GM23338 (cell line): Measurements from ENCODE around the gene RAPGEF5. TPM values are rescaled to one million over a fixed set of nuclear protein-coding genes. Genes with fewer than 3 reads are reported as not detected.
"Not testable (repeated sequence)": the region's sequence is repeated elsewhere in the genome, so short reads cannot be mapped to it uniquely, and the experiment has no call there.

Source experiments
- ATAC-seq: fragments of 200-7000 bp; cut with Tn5 transposase; 3 replicates; pipeline ENCODE4 v1.9.1; 2020
- DNase-seq: peaks from one replicate; pipeline ENCODE4 v3.0.0-alpha.2; 2015; ENCODE audit warnings: low spot score
- H2AFZ ChIP-seq: fragments of 200-600 bp; sonication (generic); 2 replicates; pipeline ENCODE4 v1.8.0; 2016; ENCODE audit warnings: antibody characterized with exemption, mild to moderate bottlenecking, moderate library complexity
- H3F3A ChIP-seq: fragments of 200-600 bp; sonication (generic); replicated peaks from 2 replicates; pipeline ENCODE4 v1.8.0; 2017; ENCODE audit warnings: antibody characterized with exemption, mixed run types, low read depth
- H3K27ac ChIP-seq: fragments of 200-600 bp; sonication (generic); 2 replicates; pipeline ENCODE4 v1.6.1; 2016; ENCODE audit warnings: low read depth
- H3K27me3 ChIP-seq: fragments of 200-600 bp; sonication (generic); 2 replicates; pipeline ENCODE4 v1.8.0; 2016; ENCODE audit warnings: mild to moderate bottlenecking, mixed run types, moderate library complexity; ENCODE audit not compliant: insufficient read depth
- H3K36me3 ChIP-seq: fragments of 200-600 bp; sonication (generic); 2 replicates; pipeline ENCODE4 v1.8.0; 2016; ENCODE audit warnings: mild to moderate bottlenecking; ENCODE audit not compliant: insufficient read depth
- H3K4me1 ChIP-seq: fragments of 200-600 bp; sonication (generic); 2 replicates; pipeline ENCODE4 v1.8.0; 2016; ENCODE audit warnings: mild to moderate bottlenecking, moderate library complexity; ENCODE audit not compliant: insufficient read depth
- H3K4me2 ChIP-seq: fragments of 200-600 bp; sonication (generic); 2 replicates; pipeline ENCODE4 v1.7.1; 2017; ENCODE audit warnings: mixed run types
- H3K4me3 ChIP-seq: fragments of 200-600 bp; sonication (generic); 2 replicates; pipeline ENCODE4 v1.6.1; 2016; ENCODE audit warnings: mixed run types
- H3K79me2 ChIP-seq: fragments of 200-600 bp; sonication (generic); replicated peaks from 2 replicates; pipeline ENCODE4 v1.8.0; 2017; ENCODE audit warnings: mild to moderate bottlenecking; ENCODE audit not compliant: insufficient read depth
- H3K9me2 ChIP-seq: fragments of 200-600 bp; sonication (generic); 2 replicates; pipeline ENCODE4 v1.8.0; 2017; ENCODE audit not compliant: insufficient read depth
- H4K20me1 ChIP-seq: fragments of 200-600 bp; sonication (generic); replicated peaks from 2 replicates; pipeline ENCODE4 v1.8.0; 2017; ENCODE audit warnings: mild to moderate bottlenecking; ENCODE audit not compliant: insufficient read depth
- H3K27ac Mint-ChIP-seq: 2 replicates; pipeline ENCODE4 v1.8.0; 2020; ENCODE audit warnings: inconsistent platforms, mild to moderate bottlenecking, moderate library complexity, mixed read lengths
- H3K27me3 Mint-ChIP-seq: 3 replicates; pipeline ENCODE4 v1.8.0; 2022; ENCODE audit warnings: low read depth, mild to moderate bottlenecking, moderate library complexity, mixed read lengths, inconsistent platforms; ENCODE audit not compliant: insufficient read depth, poor library complexity
- H3K36me3 Mint-ChIP-seq: 3 replicates; pipeline ENCODE4 v1.8.0; 2021; ENCODE audit warnings: low read depth, mild to moderate bottlenecking, inconsistent platforms, moderate library complexity, mixed read lengths
- H3K4me1 Mint-ChIP-seq: 3 replicates; pipeline ENCODE4 v1.8.0; 2020; ENCODE audit warnings: mild to moderate bottlenecking, inconsistent platforms, mixed read lengths
- H3K4me3 Mint-ChIP-seq: 3 replicates; pipeline ENCODE4 v1.8.0; 2021; ENCODE audit warnings: moderate library complexity, mild to moderate bottlenecking, inconsistent platforms, mixed read lengths
- H3K9me3 Mint-ChIP-seq: 3 replicates; pipeline ENCODE4 v1.8.0; 2020; ENCODE audit warnings: moderate library complexity, mild to moderate bottlenecking, inconsistent platforms, mixed read lengths
- CREB1 ChIP-seq: fragments of 250-450 bp; sonication (Bioruptor Pico); IDR thresholded peaks from 2 replicates; pipeline ENCODE4 v1.5.0; 2020; ENCODE audit warnings: low read depth, mild to moderate bottlenecking, moderate library complexity
- CTCF ChIP-seq, 2 experiments: fragments of 200-600 bp in 1 of 2; sonication (generic) in 1 of 2; conservative IDR thresholded peaks; 2 replicates each; pipeline versions ENCODE4 v1.5.1 to v1.6.1; 2016 to 2017; ENCODE audit warnings: antibody characterized with exemption in 2 of 2, low read depth in 2 of 2, mild to moderate bottlenecking in 2 of 2, moderate library complexity in 1 of 2
- ETS1 ChIP-seq: IDR thresholded peaks from 2 replicates; pipeline ENCODE4 v1.6.1; 2016; ENCODE audit warnings: antibody characterized with exemption
- NANOG ChIP-seq: IDR thresholded peaks from 2 replicates; pipeline ENCODE4 v1.6.1; 2016; ENCODE audit warnings: antibody characterized with exemption, borderline replicate concordance
- POLR2AphosphoS5 ChIP-seq: IDR thresholded peaks from 2 replicates; pipeline ENCODE4 v1.6.1; 2016; ENCODE audit warnings: antibody characterized with exemption, low read depth
- REST ChIP-seq: IDR thresholded peaks from one replicate; pipeline ENCODE4 v1.6.1; 2018; ENCODE audit warnings: antibody characterized with exemption; ENCODE audit not compliant: unreplicated experiment
- STAT1 ChIP-seq: IDR thresholded peaks from one replicate; pipeline ENCODE4 v1.6.1; 2016; ENCODE audit warnings: antibody characterized with exemption; ENCODE audit not compliant: unreplicated experiment
- ZNF114 ChIP-seq: fragments of 250-450 bp; sonication (Bioruptor Pico); IDR thresholded peaks from 2 replicates; pipeline ENCODE4 v1.5.0; 2020; ENCODE audit warnings: mild to moderate bottlenecking, moderate library complexity
- ZNF462 ChIP-seq: fragments of 250-450 bp; sonication (Bioruptor Pico); IDR thresholded peaks from 2 replicates; pipeline ENCODE4 v1.5.0; 2020; ENCODE audit warnings: mild to moderate bottlenecking, moderate library complexity
- polyA plus RNA-seq: library from polyadenylated mRNA; unstranded; fragments of >200 nt; fragmentation: Nextera tagmentation; extraction: Ambion mirVana; gene quantifications from 2 replicates; pipeline ENCODE4 v1.2.1, GENCODE V29; 2016
- total RNA-seq: library from RNA; depleted of rRNA; stranded (reverse); fragments of >200 nt; shearing (Covaris generic); gene quantifications from 2 replicates; pipeline ENCODE4 v1.2.3, GENCODE V29; 2014

RAPGEF5 gene
- total and polyA plus RNA-seq, 2 experiments from 2014 or later = 6.3 to 13.1 TPM

GRCh38 chr7:22090958-22091525 is 265.9 kb downstream of the RAPGEF5 start:
- peaks cover 12% of the 10 kb centered on the region for H3K27me3 Mint-ChIP-seq
- not testable (repeated sequence) for DNase-seq, H3K36me3 Mint-ChIP-seq, H3K27ac Mint-ChIP-seq, H3K4me2 ChIP-seq, H3K27me3 ChIP-seq, H2AFZ ChIP-seq, H3F3A ChIP-seq, ATAC-seq, H3K27ac ChIP-seq, H3K79me2 ChIP-seq, H3K4me1 Mint-ChIP-seq, H4K20me1 ChIP-seq, H3K4me1 ChIP-seq, H3K9me2 ChIP-seq, H3K4me3 Mint-ChIP-seq, H3K4me3 ChIP-seq, H3K36me3 ChIP-seq
- peaks cover 31% of the 10 kb centered on the region for H3K9me3 Mint-ChIP-seq

- no peak overlapping the region for H3K27ac Mint-ChIP-seq
- H3K4me3 Mint-ChIP-seq = no peak overlapping the region
- peaks cover 35% of the 10 kb centered on the region for H3K9me3 Mint-ChIP-seq
- TF ChIP-seq ZNF114 (CRISPR knock-in tag) = no peak
- TF ChIP-seq ZNF462 (CRISPR knock-in tag) = no peak
- TF ChIP-seq STAT1 = no peak
- TF ChIP-seq NANOG = no peak
- no peak for TF ChIP-seq REST
- no peak for TF ChIP-seq CREB1 (CRISPR knock-in tag)
- TF ChIP-seq CTCF (conservative IDR thresholded peaks at IDR 0.05; ENCODE audit: low read depth in 2 of 2) = no peak
- no peak for TF ChIP-seq POLR2AphosphoS5
- no peak for TF ChIP-seq ETS1
These were observed 266.4 kb downstream of the RAPGEF5 start for GRCh38 chr7:22090512-22090911.

More at GRCh38 chr7:22090512-22090911, 266.4 kb downstream of the RAPGEF5 start:
- DNase-seq = no peak
- Histone ChIP-seq H3F3A (no peaks in the 10 kb centered on the region), H3K9me2 (peaks cover 2% of the 10 kb centered on the region), H3K79me2 (no peaks in the 10 kb centered on the region), H3K36me3 (no peaks in the 10 kb centered on the region; the same call in 1 of the 2 replicates), H3K27me3 (no peaks in the 10 kb centered on the region), H3K27ac (no peak overlapping the region), H3K4me3 (no peak overlapping the region), H3K4me2 (no peak overlapping the region), H2AFZ (no peak overlapping the region), H3K4me1 (no peaks in the 10 kb centered on the region), H4K20me1 (no peaks in the 10 kb centered on the region)
- no peaks in the 10 kb centered on the region; the same call in 2 of the 3 replicates for H3K4me1 Mint-ChIP-seq
- H3K27me3 Mint-ChIP-seq = peaks cover 12% of the 10 kb centered on the region
- peaks cover 9% of the 10 kb centered on the region for H3K36me3 Mint-ChIP-seq
- no peak for ATAC-seq
